ENCODE measurements around the gene SYS1.

- TF ChIP-seq CTCF (IDR thresholded peaks at IDR 0.05) (no peak), POLR2A (IDR thresholded peaks at IDR 0.05) (no peak), POLR2AphosphoS5 (IDR thresholded peaks at IDR 0.05) (no peak)
Observed at GRCh38 chr20:45387274-45387673, 24.3 kb downstream of the SYS1 start.
